Measurements from ENCODE around the gene NWD2. TPM values are rescaled to one million over a fixed set of nuclear protein-coding genes. Genes with fewer than 3 reads are reported as not detected.

Gene NWD2
- total RNA-seq, result not detected in 2 replicates

DNA sequence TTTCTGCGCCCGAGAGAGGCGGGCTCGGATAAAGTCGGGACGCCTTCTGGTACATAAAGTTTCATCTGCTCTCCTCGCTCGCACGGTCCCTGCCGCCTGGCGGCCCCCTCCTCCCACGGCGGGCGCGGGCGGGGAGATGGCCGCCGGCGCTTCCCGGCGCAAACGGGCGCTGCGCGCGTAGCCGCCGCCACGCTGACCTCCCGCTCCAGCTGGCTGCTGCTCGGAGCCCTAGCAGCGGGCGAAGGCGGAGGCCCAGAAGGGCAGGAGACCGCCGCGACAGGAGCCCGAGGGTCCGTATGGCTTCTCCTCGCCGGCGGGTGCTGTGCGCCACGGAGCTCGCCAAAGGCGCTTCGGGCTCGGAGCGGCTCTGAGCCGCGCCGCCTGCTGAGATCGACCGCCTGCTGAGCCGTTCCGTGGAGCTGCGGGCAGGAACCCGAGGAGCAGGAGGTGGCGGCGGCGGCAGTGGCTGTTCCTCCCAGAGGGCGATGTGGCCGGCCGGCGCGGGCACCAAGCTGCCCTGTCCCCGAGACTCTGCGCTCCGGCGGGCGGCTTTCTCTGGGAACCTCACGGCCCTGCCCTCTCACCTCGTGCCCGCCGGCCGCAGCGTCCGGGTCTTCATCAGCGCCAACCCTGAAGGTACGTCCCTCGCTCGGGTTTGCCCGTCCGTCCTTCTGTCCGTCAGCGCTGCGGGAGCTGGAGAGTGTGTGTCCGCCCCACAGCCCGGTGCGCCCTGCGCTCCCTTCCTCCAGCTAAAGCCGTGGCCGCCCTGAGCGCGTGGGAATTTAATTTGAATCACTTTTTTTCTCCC lies at the start of gene NWD2:
Gene NWD2, plus strand, starts transcription at position 161 of the 808 bp plus-strand sequence. Its CDS starts 325 bp downstream, at position 486.

Small RNAs within 50 kb of the gene (small RNA-seq; reads per million reads assigned to genes)
- gene MIR4801, result not detected

Measured in vein endothelial cell (primary cell).